PC-3 (cell line): ENCODE data around the gene NRIP2. TPM values are rescaled to one million over a fixed set of nuclear protein-coding genes. Genes with fewer than 3 reads are reported as not detected.
"Not testable (repeated sequence)": the region's sequence is repeated elsewhere in the genome, so short reads cannot be mapped to it uniquely, and the experiment has no call there.

Source experiments
- ATAC-seq: fragments of 200-7000 bp; cut with Tn5 transposase; 2 replicates; pipeline ENCODE4 v1.9.1; 2020; ENCODE audit warnings: mild to moderate bottlenecking, moderate library complexity
- BruUV-seq: library from RNA; stranded (reverse); fragments of 400-500 nt; replicated peaks from 2 replicates; lab custom pipeline; 2021; lab: Mats Ljungman, UMichigan
- CTCF ChIA-PET: fragments of 300-600 bp; sonication (Branson Sonifier 250); formaldehyde crosslinking; loops from one replicate; lab custom pipeline; 2022; ENCODE audit warnings: antibody characterized with exemption; lab: Charles Lee
- POLR2A ChIA-PET: fragments of 300-600 bp; sonication (Branson Sonifier 250); formaldehyde crosslinking; loops from one replicate; lab custom pipeline; 2022; ENCODE audit warnings: antibody characterized with exemption; ENCODE audit not compliant: unreplicated experiment; lab: Charles Lee
- DNase-seq: peaks from one replicate; pipeline ENCODE4 v3.0.0-alpha.2; 2015
- H2AFZ ChIP-seq: fragments of 300-600 bp; sonication (generic); 2 replicates; pipeline ENCODE4 v1.6.0; 2016; ENCODE audit warnings: antibody characterized with exemption, low read length
- H3F3A ChIP-seq: fragments of 300-600 bp; sonication (generic); one replicate; pipeline ENCODE4 v1.6.0; 2017; ENCODE audit warnings: antibody characterized with exemption, low read length, control low read depth, mild to moderate bottlenecking; ENCODE audit not compliant: unreplicated experiment
- H3K27ac ChIP-seq: fragments of 300-600 bp; sonication (generic); 2 replicates; pipeline ENCODE4 v1.5.1; 2016; ENCODE audit warnings: mild to moderate bottlenecking, low read length
- H3K27me3 ChIP-seq: fragments of 300-600 bp; sonication (generic); 2 replicates; pipeline ENCODE4 v1.6.1; 2016; ENCODE audit warnings: low read length, mixed read lengths
- H3K36me3 ChIP-seq: fragments of 300-600 bp; sonication (generic); 2 replicates; pipeline ENCODE4 v1.6.1; 2016; ENCODE audit warnings: low read depth, mixed run types, low read length, mixed read lengths
- H3K4me1 ChIP-seq: fragments of 300-600 bp; sonication (generic); 2 replicates; pipeline ENCODE4 v1.5.1; 2016; ENCODE audit warnings: low read length; ENCODE audit not compliant: insufficient read depth
- H3K4me2 ChIP-seq: fragments of 300-600 bp; sonication (generic); 2 replicates; pipeline ENCODE4 v1.6.0; 2016; ENCODE audit warnings: low read length
- H3K4me3 ChIP-seq: fragments of 300-600 bp; sonication (generic); 2 replicates; pipeline ENCODE4 v1.5.1; 2016; ENCODE audit warnings: mild to moderate bottlenecking, low read length, mixed read lengths
- H3K79me2 ChIP-seq: fragments of 300-600 bp; sonication (generic); 2 replicates; pipeline ENCODE4 v1.6.1; 2017; ENCODE audit warnings: low read length, mixed read lengths
- H3K9ac ChIP-seq: fragments of 300-600 bp; sonication (generic); 2 replicates; pipeline ENCODE4 v1.6.0; 2016; ENCODE audit warnings: mild to moderate bottlenecking, low read length
- H3K9me2 ChIP-seq: fragments of 300-600 bp; sonication (generic); replicated peaks from 2 replicates; pipeline ENCODE4 v1.6.1; 2016; ENCODE audit warnings: mixed run types, low read length, mixed read lengths
- H3K9me3 ChIP-seq: fragments of 300-600 bp; sonication (generic); 2 replicates; pipeline ENCODE4 v1.6.1; 2016; ENCODE audit warnings: low read length, mixed read lengths
- H4K20me1 ChIP-seq: fragments of 300-600 bp; sonication (generic); 2 replicates; pipeline ENCODE4 v1.6.1; 2016; ENCODE audit warnings: low read length, mixed read lengths
- CTCF ChIP-seq: fragments of 300-600 bp; sonication (generic); conservative IDR thresholded peaks from 2 replicates; pipeline ENCODE4 v1.5.1; 2017; ENCODE audit warnings: antibody characterized with exemption, low read depth, mild to moderate bottlenecking, low read length
- EZH2 ChIP-seq: fragments of 300-600 bp; sonication (generic); IDR thresholded peaks from one replicate; pipeline ENCODE4 v1.6.1; 2017; ENCODE audit warnings: antibody characterized with exemption, mild to moderate bottlenecking, low read length; ENCODE audit not compliant: unreplicated experiment
- EZH2phosphoT487 ChIP-seq: fragments of 300-600 bp; sonication (generic); IDR thresholded peaks from 2 replicates; pipeline ENCODE4 v1.6.1; 2018; ENCODE audit warnings: mild to moderate bottlenecking, antibody characterized with exemption, low read length, borderline replicate concordance
- intact Hi-C: fragments of 100-400 bp; cut with micrococcal nuclease; formaldehyde crosslinking; loops from 2 replicates; pipeline ENCODE4 v1.9.0; 2023
- total RNA-seq: library from RNA; depleted of rRNA; stranded (reverse); fragments of >200 nt; gene quantifications from 2 replicates; pipeline ENCODE4 v1.2.3, GENCODE V29; 2014

NRIP2 gene
- total RNA-seq, 1 experiment from 2014 or later: not detected

GRCh38 chr12:2876431-2877046, 41.7 kb upstream of the NRIP2 start:
- Histone ChIP-seq H3K4me3 (peak overlapping the region; percentile 72), H3K9me3 (no peaks in the 10 kb centered on the region), H3K27ac (peak overlapping the region; percentile 70), H3K79me2 (peaks cover 92% of the 10 kb centered on the region), H3K9me2 (no peaks in the 10 kb centered on the region), H3K4me2 (peak overlapping the region; percentile 100), H3K9ac (peak overlapping the region; percentile 96), H3F3A (no peaks in the 10 kb centered on the region), H3K27me3 (no peaks in the 10 kb centered on the region), H4K20me1 (no peaks in the 10 kb centered on the region), H3K4me1 (peaks cover 13% of the 10 kb centered on the region), H2AFZ (peak overlapping the region; percentile 85), H3K36me3 (peaks cover 18% of the 10 kb centered on the region)
- ATAC-seq (peak; percentile 69), DNase-seq (peak; percentile 20)
- TF ChIP-seq CTCF (no peak), EZH2phosphoT487 (no peak), EZH2 (no peak)
- intact Hi-C loops: loop anchor here (2.0 to 5.0 kb wide), 2 partner anchors 14 to 64 kb away; partner anchors contain the start of genes ITFG2 and TULP3
- no TSS peak for BruUV-seq
- ChIA-PET POLR2A (interaction anchor here (0.6 kb wide), 1 partner anchor 44 kb away, joined by 3 read pairs; no protein-coding TSS in a partner anchor), CTCF (no interaction called here)

DNA sequence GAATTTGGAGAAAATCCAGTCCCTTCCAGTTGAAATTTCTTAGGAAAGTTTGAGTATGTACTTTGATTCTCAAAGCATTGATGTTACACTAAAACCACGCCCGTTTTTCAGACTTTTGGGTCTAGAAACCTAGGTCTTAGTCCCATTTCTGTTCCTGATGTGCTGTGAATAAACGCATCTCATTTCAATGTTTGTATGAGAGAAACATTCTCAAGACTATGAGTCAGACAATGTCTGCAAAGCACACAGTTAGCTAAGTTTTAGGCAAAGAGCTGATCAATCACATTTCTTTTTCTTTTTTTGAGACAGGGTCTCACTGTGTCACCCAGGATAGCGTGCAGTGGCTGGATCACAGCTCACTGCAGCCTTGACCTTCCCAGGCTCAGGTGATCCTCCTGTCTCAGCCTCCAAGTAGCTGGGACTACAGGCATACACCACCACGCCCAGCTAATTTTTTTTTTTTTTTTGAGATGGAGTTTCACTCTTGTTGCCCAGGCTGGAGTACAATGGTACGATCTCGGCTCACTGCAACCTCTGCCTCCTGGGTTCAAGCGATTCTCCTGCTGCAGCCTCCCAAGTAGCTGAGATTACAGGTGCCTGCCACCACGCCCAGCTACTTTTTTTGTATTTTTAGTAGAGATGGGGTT, 34.3 kb upstream of the NRIP2 start:
- H2AFZ ChIP-seq, CTCF ChIA-PET, H3K27ac ChIP-seq: not testable (repeated sequence)

GRCh38 chr12:2864198-2864597, 29.4 kb upstream of the NRIP2 start:
- H3K9me2 ChIP-seq: no peaks in the 10 kb centered on the region
- no peak for ATAC-seq
- DNase-seq: no peak
- no peaks in the 10 kb centered on the region for H4K20me1 ChIP-seq
- H3K4me3 ChIP-seq: no peak overlapping the region
- H3K9ac ChIP-seq: no peak overlapping the region
- TF ChIP-seq EZH2phosphoT487 (no peak), CTCF (no peak)
- no peaks in the 10 kb centered on the region for H3K27me3 ChIP-seq
- ChIA-PET POLR2A (no interaction called here), CTCF (no interaction called here)
- no TSS peak for BruUV-seq
- no peak overlapping the region for H3K27ac ChIP-seq
- intact Hi-C loops: no loop called here
- H2AFZ ChIP-seq: no peak overlapping the region
- H3K4me2 ChIP-seq: no peak overlapping the region
- no peaks in the 10 kb centered on the region for H3F3A ChIP-seq
- no peaks in the 10 kb centered on the region for H3K9me3 ChIP-seq
- H3K79me2 ChIP-seq: no peaks in the 10 kb centered on the region
- H3K36me3 ChIP-seq: peaks cover 49% of the 10 kb centered on the region
- H3K4me1 ChIP-seq: no peaks in the 10 kb centered on the region

More for the DNA sequence above, 34.3 kb upstream of the NRIP2 start:
- H3K4me3 ChIP-seq, POLR2A ChIA-PET, H3K9me3 ChIP-seq, H3K9ac ChIP-seq, H4K20me1 ChIP-seq, H3K27me3 ChIP-seq, BruUV-seq, H3K4me2 ChIP-seq, H3F3A ChIP-seq, H3K4me1 ChIP-seq, intact Hi-C loops, H3K9me2 ChIP-seq: not testable (repeated sequence)
- DNase-seq: peak; percentile 4
- ATAC-seq: peak; percentile 50
- peaks cover 38% of the 10 kb centered on the region for H3K36me3 ChIP-seq
- peaks cover 28% of the 10 kb centered on the region for H3K79me2 ChIP-seq

DNA sequence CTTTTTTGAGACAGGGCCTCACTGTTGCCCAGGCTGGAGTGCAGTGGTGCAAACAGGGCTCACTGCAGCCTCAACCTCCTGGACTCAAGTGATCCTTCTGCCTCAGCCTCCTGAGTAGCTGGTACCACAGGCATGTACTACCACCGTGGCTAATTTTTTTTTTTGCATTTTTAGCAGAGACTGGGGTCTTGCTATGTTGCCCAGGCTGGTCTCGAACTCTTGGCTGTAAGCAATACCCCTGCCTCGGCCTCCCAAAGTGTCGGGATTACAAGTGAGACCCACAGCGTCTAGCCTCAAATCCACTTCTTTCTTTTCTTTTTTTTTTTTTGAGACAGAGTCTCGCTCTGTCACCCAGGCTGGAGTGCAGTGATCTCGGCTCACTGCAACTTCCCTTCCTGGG, 28.6 kb upstream of the NRIP2 start:
- H3K9ac ChIP-seq, CTCF ChIA-PET, POLR2A ChIA-PET, H3K4me1 ChIP-seq, DNase-seq, H3K79me2 ChIP-seq, H4K20me1 ChIP-seq, H3K4me3 ChIP-seq, H3K27ac ChIP-seq, H3K9me3 ChIP-seq, H2AFZ ChIP-seq, H3K9me2 ChIP-seq, H3K27me3 ChIP-seq, intact Hi-C loops, H3F3A ChIP-seq, BruUV-seq, H3K4me2 ChIP-seq, ATAC-seq: not testable (repeated sequence)
- peaks cover 49% of the 10 kb centered on the region for H3K36me3 ChIP-seq
